Measurements from ENCODE around the gene CYP2E1.

The CYP2E1 gene

DNA sequence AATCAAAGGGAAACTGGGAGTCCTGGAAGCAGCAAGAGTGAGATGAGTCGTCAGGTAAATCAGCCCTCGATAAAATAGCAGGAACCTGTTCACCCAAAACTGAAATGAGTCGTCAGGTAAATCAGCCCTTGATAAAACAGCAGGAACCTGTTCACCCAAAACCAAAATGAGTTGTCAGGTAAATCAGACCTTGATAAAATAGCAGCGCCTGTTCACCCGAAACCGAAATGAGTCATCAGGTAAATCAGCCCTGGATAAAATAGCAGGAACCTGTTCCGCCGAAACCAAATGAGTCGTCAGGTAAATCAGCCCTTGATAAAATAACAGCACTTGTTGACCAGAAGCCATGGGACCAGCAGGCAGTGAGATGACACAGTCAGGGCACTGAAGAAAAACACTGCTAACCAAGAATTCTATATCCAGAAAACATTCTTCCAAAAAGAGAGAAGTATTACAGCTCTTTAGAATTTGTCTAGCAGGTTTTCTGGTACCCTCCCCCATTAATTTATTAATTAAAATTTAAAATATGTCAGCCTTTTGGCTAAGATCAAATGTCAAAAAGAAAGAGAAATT, 3.4 kb upstream of the CYP2E1 start:
- H3K4me1 ChIP-seq (ENCODE audit: control insufficient read depth in 1 of 2, insufficient read depth in 1 of 2, low read depth in 1 of 2, low read length in 1 of 2) = peaks cover 0 to 6% of the 10 kb centered on the region in 2 experiments
- peaks cover 11% of the 10 kb centered on the region for H3K9me3 ChIP-seq
- H3K36me3 ChIP-seq = no peaks in the 10 kb centered on the region
- H3K27ac ChIP-seq = no peak overlapping the region
- no peak overlapping the region for H3K4me3 ChIP-seq (ENCODE audit: low read depth in 1 of 2, low read length in 1 of 2)
- H3K27me3 ChIP-seq = peaks cover 91% of the 10 kb centered on the region
- TF ChIP-seq, protein P1, sequence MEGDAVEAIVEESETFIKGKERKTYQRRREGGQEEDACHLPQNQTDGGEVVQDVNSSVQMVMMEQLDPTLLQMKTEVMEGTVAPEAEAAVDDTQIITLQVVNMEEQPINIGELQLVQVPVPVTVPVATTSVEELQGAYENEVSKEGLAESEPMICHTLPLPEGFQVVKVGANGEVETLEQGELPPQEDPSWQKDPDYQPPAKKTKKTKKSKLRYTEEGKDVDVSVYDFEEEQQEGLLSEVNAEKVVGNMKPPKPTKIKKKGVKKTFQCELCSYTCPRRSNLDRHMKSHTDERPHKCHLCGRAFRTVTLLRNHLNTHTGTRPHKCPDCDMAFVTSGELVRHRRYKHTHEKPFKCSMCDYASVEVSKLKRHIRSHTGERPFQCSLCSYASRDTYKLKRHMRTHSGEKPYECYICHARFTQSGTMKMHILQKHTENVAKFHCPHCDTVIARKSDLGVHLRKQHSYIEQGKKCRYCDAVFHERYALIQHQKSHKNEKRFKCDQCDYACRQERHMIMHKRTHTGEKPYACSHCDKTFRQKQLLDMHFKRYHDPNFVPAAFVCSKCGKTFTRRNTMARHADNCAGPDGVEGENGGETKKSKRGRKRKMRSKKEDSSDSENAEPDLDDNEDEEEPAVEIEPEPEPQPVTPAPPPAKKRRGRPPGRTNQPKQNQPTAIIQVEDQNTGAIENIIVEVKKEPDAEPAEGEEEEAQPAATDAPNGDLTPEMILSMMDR (IDR thresholded peaks at IDR 0.05) = no peak

DNA sequence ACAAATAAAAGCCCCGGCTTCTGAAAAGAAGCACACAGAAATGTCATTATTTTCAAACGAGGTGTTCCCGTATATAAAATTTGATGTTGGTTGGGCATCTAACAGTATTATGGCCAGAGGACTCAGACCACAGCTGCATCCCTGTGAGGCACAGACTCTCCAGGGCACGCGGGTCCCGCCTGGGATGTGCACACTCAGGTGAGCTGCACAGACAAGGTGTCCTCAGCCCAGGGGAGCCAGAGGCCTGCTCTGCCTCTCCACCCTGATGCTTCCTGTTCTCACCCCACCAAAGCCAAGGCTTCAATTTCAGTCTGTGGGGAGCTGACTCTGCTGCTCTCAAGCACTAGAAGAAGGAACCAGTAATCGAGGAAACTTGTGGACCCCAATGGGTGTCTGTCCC, 1.7 kb upstream of the CYP2E1 start:
- Histone ChIP-seq H3K4me3 (ENCODE audit: low read depth in 1 of 2, low read length in 1 of 2) (no peak overlapping the region), H3K36me3 (no peaks in the 10 kb centered on the region), H3K27ac (no peak overlapping the region), H3K9me3 (peaks cover 11% of the 10 kb centered on the region), H3K27me3 (peaks cover 92% of the 10 kb centered on the region), H3K4me1 (ENCODE audit: control insufficient read depth in 1 of 2, insufficient read depth in 1 of 2, low read depth in 1 of 2, low read length in 1 of 2) (peaks cover 0 to 6% of the 10 kb centered on the region in 2 experiments)
- TF ChIP-seq, protein P1 (IDR thresholded peaks at IDR 0.05) = no peak

DNA sequence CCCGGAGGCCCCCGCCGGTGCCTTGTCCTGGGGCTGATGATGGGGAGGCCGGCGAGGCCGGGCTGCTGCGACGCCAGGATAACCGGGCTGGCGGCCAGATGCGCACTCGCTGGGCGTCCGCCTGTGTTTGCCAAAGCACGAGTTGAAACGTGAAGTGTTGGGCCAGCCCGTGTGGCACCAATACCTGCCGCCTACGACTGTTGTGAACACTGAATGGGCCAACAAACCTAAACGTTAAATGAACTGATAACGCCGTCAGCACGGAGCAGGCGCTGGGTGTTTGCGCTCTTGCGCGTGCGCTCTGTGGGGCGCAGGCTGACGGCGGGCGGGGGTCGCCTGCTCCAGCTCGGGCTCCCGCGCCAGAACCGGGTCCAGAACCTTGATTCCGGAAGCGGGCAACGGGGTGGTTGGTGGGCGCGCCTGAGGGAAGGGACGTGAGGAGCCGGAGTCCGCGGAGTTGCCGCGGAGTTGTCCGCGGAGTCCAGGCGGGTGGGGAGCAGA, 658 bp downstream of the CYP2E1 start:
- peaks cover 11% of the 10 kb centered on the region for H3K9me3 ChIP-seq
- peaks cover 95% of the 10 kb centered on the region for H3K27me3 ChIP-seq
- no peak overlapping the region for H3K4me3 ChIP-seq (ENCODE audit: low read depth in 1 of 2, low read length in 1 of 2)
- TF ChIP-seq, protein P1 (IDR thresholded peaks at IDR 0.05) = no peak
- H3K27ac ChIP-seq = no peak overlapping the region
- H3K36me3 ChIP-seq = no peaks in the 10 kb centered on the region
- H3K4me1 ChIP-seq (ENCODE audit: control insufficient read depth in 1 of 2, insufficient read depth in 1 of 2, low read depth in 1 of 2, low read length in 1 of 2) = peaks cover 0 to 6% of the 10 kb centered on the region in 2 experiments

DNA sequence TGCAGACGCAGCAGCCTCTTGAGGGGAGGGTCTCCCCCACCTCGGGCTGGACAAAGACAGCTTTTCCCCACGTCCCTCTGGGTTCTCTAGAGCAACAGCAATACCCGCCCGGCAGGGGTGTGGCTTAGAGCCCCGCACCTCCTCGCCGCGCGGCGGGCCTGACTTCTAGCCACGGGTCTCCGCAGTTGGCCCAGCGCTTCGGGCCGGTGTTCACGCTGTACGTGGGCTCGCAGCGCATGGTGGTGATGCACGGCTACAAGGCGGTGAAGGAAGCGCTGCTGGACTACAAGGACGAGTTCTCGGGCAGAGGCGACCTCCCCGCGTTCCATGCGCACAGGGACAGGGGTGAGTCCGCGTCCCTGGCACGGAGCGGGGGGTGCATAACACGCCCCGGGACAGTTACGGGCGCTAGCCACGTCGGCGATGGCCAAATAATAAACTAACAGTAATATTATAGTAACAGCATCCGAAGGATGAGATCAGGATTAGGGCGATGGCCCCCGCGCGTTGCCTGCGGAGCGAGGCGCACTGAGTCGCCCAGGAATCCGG, 1.2 kb downstream of the CYP2E1 start:
- Histone ChIP-seq H3K27ac (no peak overlapping the region), H3K36me3 (no peaks in the 10 kb centered on the region), H3K9me3 (peaks cover 8% of the 10 kb centered on the region), H3K27me3 (peaks cover 90% of the 10 kb centered on the region), H3K4me3 (ENCODE audit: low read depth in 1 of 2, low read length in 1 of 2) (no peak overlapping the region), H3K4me1 (ENCODE audit: control insufficient read depth in 1 of 2, insufficient read depth in 1 of 2, low read depth in 1 of 2, low read length in 1 of 2) (peaks cover 0 to 6% of the 10 kb centered on the region in 2 experiments)
- TF ChIP-seq, protein P1 (IDR thresholded peaks at IDR 0.05) = no peak

DNA sequence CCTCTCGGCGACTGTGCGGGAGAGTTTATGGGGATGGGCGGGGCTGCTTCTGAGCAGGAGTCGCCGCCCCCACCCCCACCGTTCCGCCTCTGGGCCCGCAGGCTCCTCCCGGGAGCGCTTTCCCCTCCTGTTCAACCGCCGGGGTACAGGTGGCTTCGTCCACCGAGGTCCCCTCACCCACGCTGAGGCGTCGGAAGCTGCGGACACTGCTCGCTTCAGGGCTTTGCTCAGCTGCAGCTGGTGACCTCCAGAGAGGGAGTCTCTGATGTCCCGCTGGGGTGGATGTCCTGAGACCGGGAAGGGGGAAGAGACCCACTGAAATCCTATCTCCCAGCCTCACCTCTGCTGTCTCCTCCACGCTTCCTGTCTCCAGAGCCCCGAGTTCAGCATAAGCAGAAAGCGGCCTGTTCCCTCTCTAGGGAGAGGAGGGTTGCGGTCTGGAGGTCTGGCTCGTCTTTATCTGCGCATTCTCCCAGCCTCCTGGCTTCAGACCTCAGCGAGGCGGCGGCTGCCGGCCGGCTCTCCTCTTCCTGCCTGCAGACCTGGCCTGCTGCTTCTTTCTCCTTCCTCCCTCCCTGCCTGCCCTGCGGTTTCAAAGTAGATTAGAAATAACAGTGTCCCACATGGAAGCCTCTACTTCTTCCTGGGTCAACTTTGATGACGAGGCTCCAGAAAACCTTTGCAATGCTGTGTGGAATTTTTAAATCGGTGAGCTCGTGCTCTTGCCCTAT, 1.8 kb downstream of the CYP2E1 start:
- Histone ChIP-seq H3K27me3 (peaks cover 83% of the 10 kb centered on the region), H3K4me3 (ENCODE audit: low read depth in 1 of 2, low read length in 1 of 2) (no peak overlapping the region), H3K27ac (no peak overlapping the region), H3K36me3 (no peaks in the 10 kb centered on the region), H3K9me3 (peaks cover 1% of the 10 kb centered on the region), H3K4me1 (ENCODE audit: control insufficient read depth in 1 of 2, insufficient read depth in 1 of 2, low read depth in 1 of 2, low read length in 1 of 2) (peaks cover 0 to 6% of the 10 kb centered on the region in 2 experiments)
- TF ChIP-seq, protein P1 (IDR thresholded peaks at IDR 0.05) = no peak

Measured in neutrophil (primary cell).